Heart left ventricle (tissue), 16 donors: Measurements from ENCODE around the gene COL24A1. TPM values are rescaled to one million over a fixed set of nuclear protein-coding genes. Genes with fewer than 3 reads are reported as not detected.

Experiments used
- ATAC-seq, 4 donors: fragments of 200-7000 bp; cut with Tn5 transposase; one replicate each; pipeline ENCODE4 v1.9.1; 2020 to 2022; ENCODE audit warnings: moderate library complexity in 4 of 4, mild to moderate bottlenecking in 3 of 4, moderate number of reproducible peaks in 1 of 4
- DNase-seq, 5 donors: peaks; one replicate each; pipeline ENCODE4 v3.0.0-alpha.2; 2020
- H3K27ac ChIP-seq, 12 donors: fragments of 200-600 bp; sonication (generic) in 4 of 12; one replicate each; pipeline versions ENCODE4 v1.5.0 to v1.8.0; 2016 to 2022; ENCODE audit warnings: mild to moderate bottlenecking in 2 of 12
- H3K27me3 ChIP-seq, 9 donors: fragments of 200-600 bp; sonication (generic) in 2 of 9; one replicate each; pipeline versions ENCODE4 v1.5.1 to v1.8.0; 2016 to 2022; ENCODE audit warnings: mild to moderate bottlenecking in 3 of 9
- H3K36me3 ChIP-seq, 9 donors: fragments of 200-600 bp; sonication (generic) in 2 of 9; one replicate each; pipeline versions ENCODE4 v1.5.0 to v1.8.0; 2018 to 2022; ENCODE audit warnings: mild to moderate bottlenecking in 2 of 9
- H3K4me1 ChIP-seq, 12 donors: fragments of 200-600 bp; sonication (generic) in 4 of 12; one replicate each; pipeline versions ENCODE4 v1.5.0 to v1.8.0; 2016 to 2022; ENCODE audit warnings: mild to moderate bottlenecking in 3 of 12
- H3K4me3 ChIP-seq, 12 donors: fragments of 200-600 bp; sonication (generic) in 4 of 12; one replicate each; pipeline versions ENCODE4 v1.5.0 to v1.8.0; 2017 to 2022; ENCODE audit warnings: mild to moderate bottlenecking in 9 of 12, moderate library complexity in 4 of 12
- H3K9me3 ChIP-seq, 12 donors: fragments of 200-600 bp; sonication (generic) in 4 of 12; one replicate each; pipeline versions ENCODE4 v1.5.0 to v1.8.0; 2016 to 2022; ENCODE audit warnings: mild to moderate bottlenecking in 1 of 12
- POLR2A ChIP-seq, 2 donors: fragments of 450-650 bp; IDR thresholded peaks; one replicate each; pipeline ENCODE4 v1.6.1; 2017; ENCODE audit warnings: antibody characterized with exemption in 2 of 2, mild to moderate bottlenecking in 2 of 2, moderate library complexity in 2 of 2
- WGBS, 4 donors: extraction: QIAGEN DNeasy Blood & Tissue Kit in 2 of 4; methylation state at CpG; one replicate each; pipeline versions ENCODE4 v1.1.5 to v1.1.7; 2013 to 2018; 5-methylcytosine and 5-hydroxymethylcytosine counted together
- intact Hi-C, 10 donors: fragments of 100-400 bp; cut with DNase I; formaldehyde crosslinking; loops; one replicate each; pipeline versions ENCODE4 v1.11.1 to v1.14.2; 2022
- polyA plus RNA-seq, 2 donors: library from polyadenylated mRNA; stranded (reverse); fragments of 200-250 nt; gene quantifications; one replicate each; pipeline ENCODE4 v1.2.3, GENCODE V29; 2013
- total RNA-seq, 9 donors: library from RNA; depleted of rRNA in 2 of 9; stranded (reverse); fragments of >200 nt in 2 of 9; fragmentation: NEBNext Ultra II Directional in 3 of 9; extraction: Animal tissue kit (Norgen Biotek cat#: 25700) in 3 of 9; gene quantifications; one replicate each; pipeline versions ENCODE4 v1.1.0 to v1.2.4, GENCODE V29; 2016 to 2023
- TF ChIP-seq, protein P1 (sequence below), 12 donors: fragments of 200-600 bp; sonication (generic) in 4 of 12; IDR thresholded peaks; one replicate each; pipeline versions ENCODE4 v1.5.0 to v1.8.0; 2018 to 2022; ENCODE audit warnings: antibody characterized with exemption in 12 of 12, mild to moderate bottlenecking in 5 of 12
- donor health status: ischemic (EF 13 %, LVEDD 7.1; RV severe dilation, severe dysfunction).
- donor health status: healthy with polysubstance abuse.
- donor health status: DM: no; HTN: yes; CAD: no.
- donor health status: DM: no; HTN: no; CAD: no.
- donor health status: ischemic (EF 25% LVEDD 6.9; RV normal size, moderate dysfunction).
- donor health status: ischemic (EF 25% LVEDD 5.7; RV mildly dilated, moderate dysfunction).
- donor health status: healthy.
- donor health status: DM: yes; HTN: yes; CAD: no.
- donor health status: ischemic (EF 35%, LVEDD 5.7; RV mildly dilated, moderate dysfunction).
- donor health status: nonischemic (EF 11% LVEDD 7.7; RV severe dilation, severe dysfunction).
- donor health status: DM: yes; HTN: yes; CAD: no.
- donor health status: PGD.
- donor health status: ischemic (EF 29% LVEDD 5.4; RV normal size, mild dysfunction).
- donor health status: nonischemic (EF 23%, LVEDD 6.1; RV moderate dilation, normal function).

COL24A1 gene
- total and polyA plus RNA-seq, 11 donors: 0.07 to 2.8 (median 0.40) TPM

DNA sequence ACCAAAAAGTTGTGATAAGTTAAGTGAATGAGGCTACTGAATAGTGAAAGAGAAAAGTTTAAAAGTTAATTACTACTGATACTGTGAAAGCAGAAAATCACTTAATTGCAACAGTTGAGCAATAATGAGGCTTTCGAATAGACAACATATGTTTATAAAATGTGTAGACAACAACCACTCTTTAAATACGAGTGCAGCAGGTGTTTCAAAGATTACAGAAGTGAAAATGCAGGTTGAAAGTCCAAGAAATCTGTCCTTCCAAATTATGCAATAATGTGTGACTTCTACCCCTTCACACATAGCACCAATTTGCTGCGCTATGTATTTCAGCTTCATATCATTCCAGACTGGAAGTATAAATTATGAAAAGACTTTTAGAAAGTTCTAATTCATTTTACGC lies 213.0 kb downstream of the COL24A1 start:
- no peaks in the 10 kb centered on the region for H3K4me1 ChIP-seq
- DNase-seq (no peak), ATAC-seq (no peak)
- WGBS, 4 donors: 84 to 87% (median 85%) methylated on average over 4 of the region's 4 CpGs
- no peaks in the 10 kb centered on the region for H3K36me3 ChIP-seq
- no peak overlapping the region for H3K4me3 ChIP-seq
- TF ChIP-seq POLR2A (IDR thresholded peaks at IDR 0.05): no peak
- TF ChIP-seq, protein P1, sequence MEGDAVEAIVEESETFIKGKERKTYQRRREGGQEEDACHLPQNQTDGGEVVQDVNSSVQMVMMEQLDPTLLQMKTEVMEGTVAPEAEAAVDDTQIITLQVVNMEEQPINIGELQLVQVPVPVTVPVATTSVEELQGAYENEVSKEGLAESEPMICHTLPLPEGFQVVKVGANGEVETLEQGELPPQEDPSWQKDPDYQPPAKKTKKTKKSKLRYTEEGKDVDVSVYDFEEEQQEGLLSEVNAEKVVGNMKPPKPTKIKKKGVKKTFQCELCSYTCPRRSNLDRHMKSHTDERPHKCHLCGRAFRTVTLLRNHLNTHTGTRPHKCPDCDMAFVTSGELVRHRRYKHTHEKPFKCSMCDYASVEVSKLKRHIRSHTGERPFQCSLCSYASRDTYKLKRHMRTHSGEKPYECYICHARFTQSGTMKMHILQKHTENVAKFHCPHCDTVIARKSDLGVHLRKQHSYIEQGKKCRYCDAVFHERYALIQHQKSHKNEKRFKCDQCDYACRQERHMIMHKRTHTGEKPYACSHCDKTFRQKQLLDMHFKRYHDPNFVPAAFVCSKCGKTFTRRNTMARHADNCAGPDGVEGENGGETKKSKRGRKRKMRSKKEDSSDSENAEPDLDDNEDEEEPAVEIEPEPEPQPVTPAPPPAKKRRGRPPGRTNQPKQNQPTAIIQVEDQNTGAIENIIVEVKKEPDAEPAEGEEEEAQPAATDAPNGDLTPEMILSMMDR (IDR thresholded peaks at IDR 0.05): no peak
- no peaks in the 10 kb centered on the region for H3K9me3 ChIP-seq
- H3K27me3 ChIP-seq: no peaks in the 10 kb centered on the region
- no peak overlapping the region for H3K27ac ChIP-seq
- intact Hi-C loops: loop anchor here in 1 of 10 donors (10.0 kb wide), 1 partner anchor 61 kb away; no protein-coding TSS in a partner anchor

DNA sequence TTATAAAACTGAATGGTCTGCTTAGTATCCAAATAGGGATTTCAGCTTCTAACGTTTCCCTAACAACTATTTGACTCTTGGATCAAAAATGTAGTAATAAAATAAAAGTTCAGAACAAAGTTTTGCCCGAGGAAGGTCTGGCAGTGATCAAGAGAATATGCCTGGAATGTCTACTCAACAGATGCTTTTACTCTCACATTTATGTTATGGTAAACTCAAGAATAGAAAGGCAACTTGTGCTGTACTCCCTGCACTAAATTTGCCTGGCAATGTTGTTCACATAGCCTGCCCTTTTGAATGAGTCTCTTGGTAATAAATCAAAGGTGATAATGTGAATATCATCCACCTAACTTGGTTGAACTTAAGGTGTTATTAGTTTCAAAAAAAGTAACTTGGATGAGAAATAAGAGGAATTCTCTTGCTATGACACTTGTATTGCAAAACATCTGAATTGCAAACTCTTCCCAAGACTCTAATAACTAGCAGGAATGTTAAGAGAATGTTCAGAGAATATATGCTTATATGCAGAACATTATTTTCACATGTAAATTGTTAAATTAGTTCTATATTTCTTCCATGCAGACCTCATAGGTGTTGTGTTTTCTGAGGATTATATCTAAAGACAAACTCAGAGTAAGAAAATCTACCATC lies 215.8 kb downstream of the COL24A1 start:
- Histone ChIP-seq H3K27me3 (no peaks in the 10 kb centered on the region), H3K9me3 (no peaks in the 10 kb centered on the region), H3K36me3 (no peaks in the 10 kb centered on the region), H3K27ac (no peak overlapping the region), H3K4me1 (no peaks in the 10 kb centered on the region), H3K4me3 (no peak overlapping the region)
- intact Hi-C loops: loop anchor here in 1 of 10 donors (10.0 kb wide), 1 partner anchor 64 kb away; no protein-coding TSS in a partner anchor
- DNase-seq: no peak
- WGBS, 4 donors: 33 to 46% (median 39%) methylated on average over 2 of the region's 2 CpGs
- TF ChIP-seq POLR2A (IDR thresholded peaks at IDR 0.05): no peak
- TF ChIP-seq, protein P1 (IDR thresholded peaks at IDR 0.05): no peak
- no peak for ATAC-seq

DNA sequence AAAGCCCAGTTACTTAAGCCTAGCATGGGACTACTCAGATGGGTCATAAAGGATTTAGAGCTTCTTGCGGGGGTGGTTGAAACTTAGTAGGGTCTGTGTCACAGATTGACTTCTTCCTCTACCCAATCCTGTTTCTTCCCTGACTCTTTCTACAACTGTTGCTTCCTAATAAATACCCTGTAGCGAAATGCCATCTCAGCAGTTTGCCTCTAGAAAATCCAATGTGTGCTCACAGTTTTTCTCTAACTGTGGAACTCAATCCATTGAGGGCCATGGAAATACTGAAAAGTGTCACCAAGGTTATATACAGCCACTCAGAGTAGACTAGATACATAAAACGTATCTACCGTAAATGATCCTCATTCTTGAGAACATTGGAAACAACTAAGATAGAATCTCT lies 217.7 kb downstream of the COL24A1 start:
- no peak overlapping the region for H3K27ac ChIP-seq
- H3K4me3 ChIP-seq: no peak overlapping the region
- DNase-seq: no peak
- no peaks in the 10 kb centered on the region for H3K9me3 ChIP-seq
- ATAC-seq: no peak
- H3K36me3 ChIP-seq: no peaks in the 10 kb centered on the region
- 89 to 92% (median 90%) methylated on average over 4 of the region's 4 CpGs for WGBS, 4 donors
- H3K4me1 ChIP-seq: peaks cover 0 to 5% (median 0%) of the 10 kb centered on the region in 12 donors
- H3K27me3 ChIP-seq: no peaks in the 10 kb centered on the region
- intact Hi-C loops: no loop called here
- TF ChIP-seq, protein P1 (IDR thresholded peaks at IDR 0.05): no peak
- no peak for TF ChIP-seq POLR2A (IDR thresholded peaks at IDR 0.05)

DNA sequence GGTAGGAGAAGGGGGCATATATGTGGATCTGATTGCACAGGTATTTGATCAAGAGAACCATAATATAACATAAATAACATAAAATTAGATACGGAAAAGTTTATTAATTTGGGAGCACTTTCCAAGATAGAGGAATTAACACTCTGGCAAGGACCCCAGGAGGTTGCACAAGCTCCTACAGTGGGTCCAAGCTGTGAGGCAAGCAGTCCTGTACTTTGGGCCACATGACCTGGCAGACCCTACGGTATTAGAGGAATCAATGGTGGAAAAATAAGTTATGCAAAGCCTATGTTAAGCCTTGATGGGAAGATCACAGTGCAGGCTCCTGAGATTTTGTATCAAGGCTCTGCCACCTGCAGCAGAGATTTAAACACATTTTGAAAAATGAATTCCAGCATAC lies 220.1 kb downstream of the COL24A1 start:
- H3K27ac ChIP-seq: no peak overlapping the region
- TF ChIP-seq, protein P1 (IDR thresholded peaks at IDR 0.05): no peak
- no peak for TF ChIP-seq POLR2A (IDR thresholded peaks at IDR 0.05)
- 58 to 78% (median 68%) methylated on average over 2 of the region's 2 CpGs; no CpG with 5 or more reads in 1 of the 4 donors for WGBS, 4 donors
- peaks cover 0 to 5% (median 0%) of the 10 kb centered on the region in 12 donors for H3K4me1 ChIP-seq
- no peak overlapping the region for H3K4me3 ChIP-seq
- ATAC-seq: peak in 1 of 4 donors; percentile 50
- H3K9me3 ChIP-seq: no peaks in the 10 kb centered on the region
- no peaks in the 10 kb centered on the region for H3K27me3 ChIP-seq
- H3K36me3 ChIP-seq: no peaks in the 10 kb centered on the region
- intact Hi-C loops: no loop called here
- peak in 1 of 5 donors; percentile 44 for DNase-seq
